HEK293 (cell line): ENCODE measurements around the gene NR3C2.

Experiments used
- CTCF ChIP-seq: fragments of 450-650 bp; formaldehyde crosslinking; IDR thresholded peaks from 2 replicates; pipeline ENCODE4 v1.5.1; 2016; ENCODE audit warnings: missing biosample characterization, missing genetic modification characterization
- ZNF239 ChIP-seq: fragments of 450-650 bp; formaldehyde crosslinking; IDR thresholded peaks from 2 replicates; pipeline ENCODE4 v1.5.1; 2016; ENCODE audit warnings: missing biosample characterization, missing genetic modification characterization
- TF ChIP-seq, protein P1 (sequence below): fragments of 450-650 bp; formaldehyde crosslinking; IDR thresholded peaks from 2 replicates; pipeline ENCODE4 v1.5.1; 2017; ENCODE audit warnings: missing biosample characterization, missing genetic modification characterization

- TF ChIP-seq CTCF (tag by site-specific recombination) (no peak), ZNF239 (tag by site-specific recombination) (no peak)
- TF ChIP-seq, protein P1, sequence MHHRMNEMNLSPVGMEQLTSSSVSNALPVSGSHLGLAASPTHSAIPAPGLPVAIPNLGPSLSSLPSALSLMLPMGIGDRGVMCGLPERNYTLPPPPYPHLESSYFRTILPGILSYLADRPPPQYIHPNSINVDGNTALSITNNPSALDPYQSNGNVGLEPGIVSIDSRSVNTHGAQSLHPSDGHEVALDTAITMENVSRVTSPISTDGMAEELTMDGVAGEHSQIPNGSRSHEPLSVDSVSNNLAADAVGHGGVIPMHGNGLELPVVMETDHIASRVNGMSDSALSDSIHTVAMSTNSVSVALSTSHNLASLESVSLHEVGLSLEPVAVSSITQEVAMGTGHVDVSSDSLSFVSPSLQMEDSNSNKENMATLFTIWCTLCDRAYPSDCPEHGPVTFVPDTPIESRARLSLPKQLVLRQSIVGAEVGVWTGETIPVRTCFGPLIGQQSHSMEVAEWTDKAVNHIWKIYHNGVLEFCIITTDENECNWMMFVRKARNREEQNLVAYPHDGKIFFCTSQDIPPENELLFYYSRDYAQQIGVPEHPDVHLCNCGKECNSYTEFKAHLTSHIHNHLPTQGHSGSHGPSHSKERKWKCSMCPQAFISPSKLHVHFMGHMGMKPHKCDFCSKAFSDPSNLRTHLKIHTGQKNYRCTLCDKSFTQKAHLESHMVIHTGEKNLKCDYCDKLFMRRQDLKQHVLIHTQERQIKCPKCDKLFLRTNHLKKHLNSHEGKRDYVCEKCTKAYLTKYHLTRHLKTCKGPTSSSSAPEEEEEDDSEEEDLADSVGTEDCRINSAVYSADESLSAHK (tag by site-specific recombination), result no peak
Observed at GRCh38 chr4:148101235-148101634, 341.0 kb downstream of the NR3C2 start.
